ENCODE results near the gene HDHD5.
A peak's percentile ranks its signal among the peaks of the same experiment; 100 is the strongest.

HDHD5 gene

DNA sequence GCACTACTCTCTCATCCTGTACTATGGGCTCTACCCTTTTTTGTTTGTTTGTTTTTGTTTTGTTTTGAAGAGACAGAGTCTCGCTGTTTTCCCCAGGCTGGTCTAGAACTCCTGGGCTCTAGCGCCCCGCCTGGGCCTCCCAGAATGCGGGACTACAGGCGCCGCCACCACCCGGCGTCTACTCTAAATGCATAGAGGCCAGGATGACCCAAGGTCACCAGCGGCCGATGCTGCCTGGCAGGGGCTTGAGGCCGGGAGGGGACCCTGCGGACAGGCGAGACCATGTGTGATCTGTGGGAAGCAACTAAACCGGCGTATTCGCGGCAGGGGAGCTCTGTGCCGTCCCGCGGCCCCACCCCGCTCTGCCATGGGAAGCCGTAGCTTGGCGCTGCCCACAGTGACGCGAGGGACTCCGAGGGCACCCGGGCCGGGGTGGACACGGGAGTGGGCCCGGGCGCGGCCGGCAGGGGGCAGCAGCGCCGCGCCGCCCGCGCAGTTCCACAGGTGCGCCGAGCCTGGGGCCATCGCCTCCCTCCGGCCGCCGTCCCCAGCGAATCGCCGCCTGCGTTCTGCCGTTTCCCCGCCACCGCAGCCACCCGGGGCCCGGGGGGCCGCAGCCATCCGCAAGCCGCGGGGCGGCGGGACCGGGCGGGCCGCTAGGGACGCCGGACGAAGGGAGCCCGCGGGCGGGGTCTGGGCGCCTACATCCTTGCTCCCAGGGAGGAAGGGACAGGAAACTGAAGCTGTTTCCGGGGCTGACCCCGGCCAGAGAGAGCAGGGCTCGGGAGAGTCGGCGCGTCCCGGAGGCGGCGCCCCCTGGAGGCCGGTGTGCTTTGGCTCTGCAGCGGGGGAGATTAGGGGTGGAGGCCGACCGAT lies 12.3 kb upstream of the HDHD5 start:
- DNase-seq (ENCODE audit: low spot score): peak; percentile 85
- H2BK15ac ChIP-seq (ENCODE audit: low read length): no peak overlapping the region
- H3K4me2 ChIP-seq (ENCODE audit: insufficient read depth, low read length, poor library complexity, severe bottlenecking): peak overlapping the region; percentile 67
- H3K14ac ChIP-seq (ENCODE audit: low read length): peak overlapping the region; percentile 82
- H2BK5ac ChIP-seq (ENCODE audit: low read length): peak overlapping the region; percentile 47
- H2AK5ac ChIP-seq (ENCODE audit: low read depth, low read length): no peak overlapping the region
- H3K79me1 ChIP-seq (ENCODE audit: low read depth, low read length): peaks cover 3% of the 10 kb centered on the region
- H3K4me1 ChIP-seq (ENCODE audit: control insufficient read depth in 2 of 2, insufficient read depth in 1 of 2, low read depth in 1 of 2, low read length in 2 of 2): peaks cover 0 to 5% of the 10 kb centered on the region in 2 donors
- H3K9me3 ChIP-seq (replicated peaks in 1 of 2; ENCODE audit: control insufficient read depth in 2 of 2, insufficient read depth in 1 of 2, low read depth in 1 of 2, low read length in 2 of 2): no peaks in the 10 kb centered on the region
- no peaks in the 10 kb centered on the region for H3K36me3 ChIP-seq (replicated peaks in 1 of 2; ENCODE audit: control insufficient read depth in 2 of 2, insufficient read depth in 2 of 2, low read length in 2 of 2)
- no peak overlapping the region for H3K4ac ChIP-seq (ENCODE audit: low read length)
- no peak overlapping the region for H2BK120ac ChIP-seq (ENCODE audit: low read depth, low read length)
- H4K8ac ChIP-seq (ENCODE audit: low read depth, low read length): no peak overlapping the region
- WGBS, 2 donors (ENCODE audit: extremely low coverage in 2 of 2, insufficient read length in 2 of 2, insufficient replicate concordance in 1 of 2): no CpG with 5 or more reads among the region's 83 CpGs
- H3K9ac ChIP-seq (ENCODE audit: low read depth, low read length, poor library complexity): peak overlapping the region; percentile 88
- H3K23ac ChIP-seq (ENCODE audit: low read depth, low read length, poor library complexity): peak overlapping the region; percentile 93
- H3K27ac ChIP-seq (replicated peaks; ENCODE audit: low read length): peak overlapping the region; percentile 95
- peak overlapping the region; percentile 97 for H3K18ac ChIP-seq (ENCODE audit: low read length)
- peak overlapping the region; percentile 63 to 90 for H3K4me3 ChIP-seq (ENCODE audit: low read length in 2 of 2)
- no peak overlapping the region for H4K91ac ChIP-seq (ENCODE audit: low read depth, low read length, poor library complexity)
- no peak overlapping the region for H2BK12ac ChIP-seq (ENCODE audit: low read length)
- H3K27me3 ChIP-seq (ENCODE audit: control insufficient read depth in 3 of 3, insufficient read depth in 3 of 3, low read depth in 1 of 3, low read length in 3 of 3): no peaks in the 10 kb centered on the region
- H2AFZ ChIP-seq (ENCODE audit: low read length): peak overlapping the region; percentile 90

DNA sequence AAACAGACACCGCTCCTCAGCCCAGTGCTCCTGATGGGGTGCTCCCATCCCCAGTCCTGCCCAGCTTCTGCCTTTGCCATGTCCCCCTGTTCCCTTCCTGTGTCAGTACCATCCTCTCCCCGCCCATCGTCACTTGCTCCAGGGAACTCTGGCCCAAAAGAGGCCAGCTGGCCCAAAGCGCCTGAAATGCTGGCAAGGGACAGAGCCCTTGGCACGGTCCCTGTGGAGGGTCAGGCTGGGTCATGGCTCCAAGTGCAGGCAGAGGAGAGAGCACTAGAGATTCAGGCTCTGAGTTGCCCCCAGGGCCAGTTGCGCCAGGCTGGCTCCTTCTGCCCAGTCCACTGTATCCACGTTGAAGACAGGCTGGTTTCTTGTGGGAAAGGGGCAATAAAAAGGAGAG lies 8.4 kb upstream of the HDHD5 start:
- H3K27me3 ChIP-seq (ENCODE audit: control insufficient read depth in 3 of 3, insufficient read depth in 3 of 3, low read depth in 1 of 3, low read length in 3 of 3): no peaks in the 10 kb centered on the region
- no peak overlapping the region for H3K4me3 ChIP-seq (ENCODE audit: low read length in 2 of 2)
- H2AK5ac ChIP-seq (ENCODE audit: low read depth, low read length): no peak overlapping the region
- H2BK15ac ChIP-seq (ENCODE audit: low read length): no peak overlapping the region
- no peak overlapping the region for H3K23ac ChIP-seq (ENCODE audit: low read depth, low read length, poor library complexity)
- peak overlapping the region; percentile 28 for H3K18ac ChIP-seq (ENCODE audit: low read length)
- H3K4me1 ChIP-seq (ENCODE audit: control insufficient read depth in 2 of 2, insufficient read depth in 1 of 2, low read depth in 1 of 2, low read length in 2 of 2): peaks cover 0 to 5% of the 10 kb centered on the region in 2 donors
- H3K79me1 ChIP-seq (ENCODE audit: low read depth, low read length): peaks cover 5% of the 10 kb centered on the region
- H2BK120ac ChIP-seq (ENCODE audit: low read depth, low read length): no peak overlapping the region
- H2BK5ac ChIP-seq (ENCODE audit: low read length): no peak overlapping the region
- no peaks in the 10 kb centered on the region for H3K9me3 ChIP-seq (replicated peaks in 1 of 2; ENCODE audit: control insufficient read depth in 2 of 2, insufficient read depth in 1 of 2, low read depth in 1 of 2, low read length in 2 of 2)
- H3K4me2 ChIP-seq (ENCODE audit: insufficient read depth, low read length, poor library complexity, severe bottlenecking): no peak overlapping the region
- no peak overlapping the region for H3K9ac ChIP-seq (ENCODE audit: low read depth, low read length, poor library complexity)
- H3K14ac ChIP-seq (ENCODE audit: low read length): no peak overlapping the region
- no peak overlapping the region for H2AFZ ChIP-seq (ENCODE audit: low read length)
- no peak overlapping the region for H3K27ac ChIP-seq (replicated peaks; ENCODE audit: low read length)
- no peak overlapping the region for H4K91ac ChIP-seq (ENCODE audit: low read depth, low read length, poor library complexity)
- no peaks in the 10 kb centered on the region for H3K36me3 ChIP-seq (replicated peaks in 1 of 2; ENCODE audit: control insufficient read depth in 2 of 2, insufficient read depth in 2 of 2, low read length in 2 of 2)
- no peak overlapping the region for H4K8ac ChIP-seq (ENCODE audit: low read depth, low read length)
- no peak overlapping the region for H2BK12ac ChIP-seq (ENCODE audit: low read length)
- no CpG with 5 or more reads among the region's 7 CpGs for WGBS, 2 donors (ENCODE audit: extremely low coverage in 2 of 2, insufficient read length in 2 of 2, insufficient replicate concordance in 1 of 2)
- DNase-seq (ENCODE audit: low spot score): no peak
- H3K4ac ChIP-seq (ENCODE audit: low read length): no peak overlapping the region

DNA sequence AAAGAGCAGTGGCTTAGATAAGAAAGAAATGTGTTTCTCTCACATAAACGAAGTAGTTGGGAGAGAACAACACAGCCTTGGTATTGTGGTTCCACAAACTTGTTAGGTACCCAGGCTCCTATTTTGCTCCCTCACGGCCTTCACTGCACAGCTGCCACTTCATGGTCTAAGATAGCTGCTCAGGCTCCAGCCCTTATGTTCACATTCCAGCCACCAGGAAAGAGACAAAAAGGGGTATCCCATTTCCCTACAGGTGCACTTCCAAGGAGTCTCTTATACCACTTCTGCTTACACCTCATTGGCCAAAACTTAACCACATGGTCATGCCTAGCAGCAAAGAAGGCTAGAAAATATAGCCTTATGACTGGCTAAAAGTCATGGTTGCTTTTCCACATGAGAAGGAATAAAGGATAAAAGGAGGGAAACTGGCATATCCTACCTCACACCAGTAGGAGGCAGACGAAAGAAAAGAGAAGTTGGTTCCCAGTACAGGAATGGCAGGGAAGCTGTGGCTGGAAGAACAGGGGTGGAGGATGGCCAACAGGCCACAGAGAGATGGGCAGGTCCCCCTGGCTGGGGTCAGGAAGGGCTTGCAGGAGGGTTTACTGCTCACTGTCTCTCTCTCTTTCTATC lies 5.4 kb upstream of the HDHD5 start:
- H3K14ac ChIP-seq (ENCODE audit: low read length): no peak overlapping the region
- H2BK12ac ChIP-seq (ENCODE audit: low read length): no peak overlapping the region
- no peak overlapping the region for H3K18ac ChIP-seq (ENCODE audit: low read length)
- H3K4me1 ChIP-seq (ENCODE audit: control insufficient read depth in 2 of 2, insufficient read depth in 1 of 2, low read depth in 1 of 2, low read length in 2 of 2): peaks cover 0 to 5% of the 10 kb centered on the region in 2 donors
- no peak overlapping the region for H4K91ac ChIP-seq (ENCODE audit: low read depth, low read length, poor library complexity)
- H3K23ac ChIP-seq (ENCODE audit: low read depth, low read length, poor library complexity): no peak overlapping the region
- no peaks in the 10 kb centered on the region for H3K36me3 ChIP-seq (replicated peaks in 1 of 2; ENCODE audit: control insufficient read depth in 2 of 2, insufficient read depth in 2 of 2, low read length in 2 of 2)
- no peak overlapping the region for H3K4me3 ChIP-seq (ENCODE audit: low read length in 2 of 2)
- H3K79me1 ChIP-seq (ENCODE audit: low read depth, low read length): peaks cover 5% of the 10 kb centered on the region
- no peak overlapping the region for H2AFZ ChIP-seq (ENCODE audit: low read length)
- no peak overlapping the region for H3K9ac ChIP-seq (ENCODE audit: low read depth, low read length, poor library complexity)
- H4K8ac ChIP-seq (ENCODE audit: low read depth, low read length): no peak overlapping the region
- no CpG with 5 or more reads among the region's 3 CpGs for WGBS, 2 donors (ENCODE audit: extremely low coverage in 2 of 2, insufficient read length in 2 of 2, insufficient replicate concordance in 1 of 2)
- H3K4ac ChIP-seq (ENCODE audit: low read length): no peak overlapping the region
- no peak for DNase-seq (ENCODE audit: low spot score)
- H3K27ac ChIP-seq (replicated peaks; ENCODE audit: low read length): no peak overlapping the region
- no peak overlapping the region for H2BK15ac ChIP-seq (ENCODE audit: low read length)
- H2BK120ac ChIP-seq (ENCODE audit: low read depth, low read length): no peak overlapping the region
- H3K27me3 ChIP-seq (ENCODE audit: control insufficient read depth in 3 of 3, insufficient read depth in 3 of 3, low read depth in 1 of 3, low read length in 3 of 3): no peaks in the 10 kb centered on the region
- no peak overlapping the region for H2AK5ac ChIP-seq (ENCODE audit: low read depth, low read length)
- no peak overlapping the region for H2BK5ac ChIP-seq (ENCODE audit: low read length)
- no peaks in the 10 kb centered on the region for H3K9me3 ChIP-seq (replicated peaks in 1 of 2; ENCODE audit: control insufficient read depth in 2 of 2, insufficient read depth in 1 of 2, low read depth in 1 of 2, low read length in 2 of 2)
- no peak overlapping the region for H3K4me2 ChIP-seq (ENCODE audit: insufficient read depth, low read length, poor library complexity, severe bottlenecking)

DNA sequence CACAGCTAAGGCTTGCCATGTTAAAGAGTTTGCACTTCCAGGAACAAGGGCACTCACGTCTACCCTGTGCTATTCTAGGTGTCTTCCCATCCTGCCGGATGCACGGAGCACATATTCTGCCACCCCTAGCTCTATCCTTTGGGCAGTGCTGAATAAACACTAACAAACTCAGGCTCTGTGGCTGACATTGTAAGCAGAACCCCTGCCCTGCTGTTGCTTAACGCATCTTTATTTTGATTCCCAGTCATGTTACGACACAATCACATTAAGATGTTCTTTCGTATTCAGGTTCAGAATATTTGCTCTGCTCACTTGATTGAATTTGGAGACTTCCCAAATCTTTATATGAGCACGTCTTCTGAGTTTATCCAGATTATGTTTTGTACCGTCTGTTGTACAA lies 3.7 kb upstream of the HDHD5 start:
- no peak overlapping the region for H3K23ac ChIP-seq (ENCODE audit: low read depth, low read length, poor library complexity)
- no peak overlapping the region for H2BK15ac ChIP-seq (ENCODE audit: low read length)
- no peak overlapping the region for H3K4me3 ChIP-seq (ENCODE audit: low read length in 2 of 2)
- no peak overlapping the region for H3K14ac ChIP-seq (ENCODE audit: low read length)
- H2BK120ac ChIP-seq (ENCODE audit: low read depth, low read length): no peak overlapping the region
- no peak overlapping the region for H2BK5ac ChIP-seq (ENCODE audit: low read length)
- no peak overlapping the region for H3K9ac ChIP-seq (ENCODE audit: low read depth, low read length, poor library complexity)
- H4K91ac ChIP-seq (ENCODE audit: low read depth, low read length, poor library complexity): no peak overlapping the region
- H3K4me2 ChIP-seq (ENCODE audit: insufficient read depth, low read length, poor library complexity, severe bottlenecking): no peak overlapping the region
- no peak overlapping the region for H2AK5ac ChIP-seq (ENCODE audit: low read depth, low read length)
- DNase-seq (ENCODE audit: low spot score): no peak
- peaks cover 0 to 2% of the 10 kb centered on the region in 2 donors for H3K36me3 ChIP-seq (replicated peaks in 1 of 2; ENCODE audit: control insufficient read depth in 2 of 2, insufficient read depth in 2 of 2, low read length in 2 of 2)
- no peaks in the 10 kb centered on the region for H3K27me3 ChIP-seq (ENCODE audit: control insufficient read depth in 3 of 3, insufficient read depth in 3 of 3, low read depth in 1 of 3, low read length in 3 of 3)
- no peak overlapping the region for H2BK12ac ChIP-seq (ENCODE audit: low read length)
- H4K8ac ChIP-seq (ENCODE audit: low read depth, low read length): no peak overlapping the region
- no peak overlapping the region for H3K27ac ChIP-seq (replicated peaks; ENCODE audit: low read length)
- no peak overlapping the region for H3K4ac ChIP-seq (ENCODE audit: low read length)
- H3K18ac ChIP-seq (ENCODE audit: low read length): no peak overlapping the region
- H2AFZ ChIP-seq (ENCODE audit: low read length): no peak overlapping the region
- WGBS, 2 donors (ENCODE audit: extremely low coverage in 2 of 2, insufficient read length in 2 of 2, insufficient replicate concordance in 1 of 2): no CpG with 5 or more reads among the region's 8 CpGs
- H3K79me1 ChIP-seq (ENCODE audit: low read depth, low read length): peaks cover 2% of the 10 kb centered on the region
- peaks cover 2 to 5% of the 10 kb centered on the region in 2 donors for H3K4me1 ChIP-seq (ENCODE audit: control insufficient read depth in 2 of 2, insufficient read depth in 1 of 2, low read depth in 1 of 2, low read length in 2 of 2)
- H3K9me3 ChIP-seq (replicated peaks in 1 of 2; ENCODE audit: control insufficient read depth in 2 of 2, insufficient read depth in 1 of 2, low read depth in 1 of 2, low read length in 2 of 2): no peaks in the 10 kb centered on the region

Data from neuronal stem cell (in vitro differentiated cells).